HEK293 (cell line): ENCODE data around the gene TRIM24.
A peak's percentile ranks its signal among the peaks of the same experiment; 100 is the strongest.

ENCODE experiments used
- CTCF ChIA-PET: fragments of 350-600 bp; formaldehyde crosslinking; extraction: SDS; loops from one replicate; lab custom pipeline; 2021; ENCODE audit warnings: antibody characterized with exemption; lab: Yijun Ruan, JAX
- POLR2A ChIA-PET: fragments of 300-600 bp; formaldehyde crosslinking; extraction: SDS; loops from one replicate; lab custom pipeline; 2020; ENCODE audit warnings: antibody characterized with exemption, inconsistent platforms; lab: Yijun Ruan, JAX
- H3K27ac ChIP-seq: fragments of 200-500 bp; sonication (Bioruptor generic); 2 replicates; pipeline ENCODE4 v1.5.1; 2014; ENCODE audit warnings: low read depth, low read length, control low read depth, inconsistent platforms; ENCODE audit errors: extremely low read depth
- H3K36me3 ChIP-seq, 2 experiments: fragments of 200-500 bp in 1 of 2; sonication (Bioruptor generic) in 1 of 2; 1 replicate in 1 of 2; 2 replicates in 1 of 2; pipeline ENCODE4 v1.5.1; 2014 to 2017; ENCODE audit warnings: inconsistent platforms in 2 of 2, low read length in 2 of 2; ENCODE audit not compliant: control insufficient read depth in 2 of 2, insufficient read depth in 1 of 2
- H3K4me1 ChIP-seq: fragments of 200-500 bp; sonication (Bioruptor generic); 2 replicates; pipeline ENCODE4 v1.5.1; 2014; ENCODE audit warnings: mild to moderate bottlenecking, low read length, inconsistent platforms; ENCODE audit not compliant: control insufficient read depth, insufficient read depth
- H3K4me3 ChIP-seq: 2 replicates; pipeline ENCODE4 v1.5.1; 2011; ENCODE audit warnings: low read depth, mild to moderate bottlenecking, control low read depth, low read length, moderate library complexity
- H3K9me3 ChIP-seq: fragments of 200-500 bp; sonication (Bioruptor generic); 2 replicates; pipeline ENCODE4 v1.5.1; 2014; ENCODE audit warnings: low read depth, low read length, inconsistent platforms; ENCODE audit not compliant: control insufficient read depth, insufficient read depth
- BCL11B ChIP-seq: fragments of 450-650 bp; formaldehyde crosslinking; IDR thresholded peaks from 2 replicates; pipeline ENCODE4 v1.5.1; 2016; ENCODE audit warnings: low read depth, missing biosample characterization, missing genetic modification characterization
- GLI2 ChIP-seq: fragments of 450-650 bp; formaldehyde crosslinking; IDR thresholded peaks from 2 replicates; pipeline ENCODE4; 2017; ENCODE audit warnings: missing biosample characterization, missing genetic modification characterization, low read depth, borderline replicate concordance
- GLIS2 ChIP-seq: fragments of 450-650 bp; formaldehyde crosslinking; IDR thresholded peaks from 2 replicates; pipeline ENCODE4 v1.5.1; 2016; ENCODE audit warnings: missing biosample characterization, missing genetic modification characterization
- HOXC10 ChIP-seq: sonication (generic); formaldehyde crosslinking; IDR thresholded peaks from 2 replicates; pipeline ENCODE4 v1.8.1; 2023; ENCODE audit warnings: mild to moderate bottlenecking, missing genetic modification reagents
- PRDM1 ChIP-seq: fragments of 450-650 bp; formaldehyde crosslinking; IDR thresholded peaks from 2 replicates; pipeline ENCODE4; 2016; ENCODE audit warnings: missing biosample characterization, missing genetic modification characterization
- REPIN1 ChIP-seq: fragments of 450-650 bp; formaldehyde crosslinking; IDR thresholded peaks from 2 replicates; pipeline ENCODE4 v1.5.1; 2017; ENCODE audit warnings: missing biosample characterization, missing genetic modification characterization, low read depth
- ZBTB20 ChIP-seq: fragments of 450-650 bp; formaldehyde crosslinking; IDR thresholded peaks from 2 replicates; pipeline ENCODE4 v1.5.1; 2016; ENCODE audit warnings: missing biosample characterization, missing genetic modification characterization
- ZFP41 ChIP-seq: fragments of 450-650 bp; formaldehyde crosslinking; IDR thresholded peaks from 2 replicates; pipeline ENCODE4 v1.5.1; 2016; ENCODE audit warnings: missing biosample characterization, missing genetic modification characterization, borderline replicate concordance
- ZNF121 ChIP-seq: fragments of 450-650 bp; formaldehyde crosslinking; IDR thresholded peaks from 2 replicates; pipeline ENCODE4 v1.5.1; 2016; ENCODE audit warnings: missing biosample characterization, missing genetic modification characterization
- ZNF133 ChIP-seq: fragments of 450-650 bp; formaldehyde crosslinking; IDR thresholded peaks from 2 replicates; pipeline ENCODE4 v1.5.1; 2016; ENCODE audit warnings: missing biosample characterization, missing genetic modification characterization
- ZNF157 ChIP-seq: fragments of 450-650 bp; formaldehyde crosslinking; IDR thresholded peaks from 2 replicates; pipeline ENCODE4 v1.5.1; 2016; ENCODE audit warnings: missing biosample characterization, missing genetic modification characterization
- ZNF16 ChIP-seq: fragments of 450-650 bp; formaldehyde crosslinking; IDR thresholded peaks from 2 replicates; pipeline ENCODE4 v1.5.1; 2016; ENCODE audit warnings: low read depth, missing biosample characterization, missing genetic modification characterization
- ZNF184 ChIP-seq: fragments of 450-650 bp; IDR thresholded peaks from 2 replicates; pipeline ENCODE4 v1.5.1; 2018; ENCODE audit warnings: missing biosample characterization, mild to moderate bottlenecking, missing genetic modification characterization
- ZNF2 ChIP-seq: fragments of 450-650 bp; formaldehyde crosslinking; IDR thresholded peaks from 2 replicates; pipeline ENCODE4 v1.5.1; 2016; ENCODE audit warnings: missing biosample characterization, missing genetic modification characterization
- ZNF324 ChIP-seq: fragments of 450-650 bp; formaldehyde crosslinking; IDR thresholded peaks from 2 replicates; pipeline ENCODE4 v1.5.1; 2016; ENCODE audit warnings: missing biosample characterization, missing genetic modification characterization
- ZNF416 ChIP-seq: fragments of 450-650 bp; formaldehyde crosslinking; IDR thresholded peaks from 2 replicates; pipeline ENCODE4 v1.5.1; 2016; ENCODE audit warnings: missing biosample characterization, missing genetic modification characterization
- ZNF529 ChIP-seq: fragments of 450-650 bp; formaldehyde crosslinking; IDR thresholded peaks from 2 replicates; pipeline ENCODE4 v1.5.1; 2017; ENCODE audit warnings: missing genetic modification characterization, missing biosample characterization; ENCODE audit not compliant: insufficient replicate concordance
- ZNF560 ChIP-seq: fragments of 450-650 bp; formaldehyde crosslinking; IDR thresholded peaks from 2 replicates; pipeline ENCODE4 v1.5.1; 2017; ENCODE audit warnings: missing biosample characterization, missing genetic modification characterization, borderline replicate concordance
- ZNF610 ChIP-seq: fragments of 450-650 bp; formaldehyde crosslinking; IDR thresholded peaks from 2 replicates; pipeline ENCODE4 v1.5.1; 2016; ENCODE audit warnings: missing biosample characterization, missing genetic modification characterization, borderline replicate concordance
- ZNF837 ChIP-seq: fragments of 450-650 bp; formaldehyde crosslinking; IDR thresholded peaks from 2 replicates; pipeline ENCODE4 v1.5.1; 2016; ENCODE audit warnings: missing biosample characterization, missing genetic modification characterization
- ZNF843 ChIP-seq: fragments of 450-650 bp; formaldehyde crosslinking; IDR thresholded peaks from 2 replicates; pipeline ENCODE4 v1.5.1; 2016; ENCODE audit warnings: missing biosample characterization, missing genetic modification characterization
- TF ChIP-seq, protein P1 (sequence below): fragments of 450-650 bp; formaldehyde crosslinking; IDR thresholded peaks from 2 replicates; pipeline ENCODE4 v1.5.1; 2017; ENCODE audit warnings: missing biosample characterization, missing genetic modification characterization
- TF ChIP-seq, protein P2 (sequence below): fragments of 450-650 bp; formaldehyde crosslinking; IDR thresholded peaks from 2 replicates; pipeline ENCODE4 v1.5.1; 2016; ENCODE audit warnings: missing biosample characterization, missing genetic modification characterization
- TF ChIP-seq, protein P3 (sequence below): fragments of 450-650 bp; formaldehyde crosslinking; IDR thresholded peaks from 2 replicates; pipeline ENCODE4 v1.5.1; 2017; ENCODE audit warnings: missing biosample characterization, missing genetic modification characterization
- TF ChIP-seq, protein P4 (sequence below): fragments of 450-650 bp; formaldehyde crosslinking; conservative IDR thresholded peaks from 2 replicates; pipeline ENCODE4 v1.5.1; 2016; ENCODE audit warnings: low read depth, missing biosample characterization, missing genetic modification characterization

Gene TRIM24

DNA sequence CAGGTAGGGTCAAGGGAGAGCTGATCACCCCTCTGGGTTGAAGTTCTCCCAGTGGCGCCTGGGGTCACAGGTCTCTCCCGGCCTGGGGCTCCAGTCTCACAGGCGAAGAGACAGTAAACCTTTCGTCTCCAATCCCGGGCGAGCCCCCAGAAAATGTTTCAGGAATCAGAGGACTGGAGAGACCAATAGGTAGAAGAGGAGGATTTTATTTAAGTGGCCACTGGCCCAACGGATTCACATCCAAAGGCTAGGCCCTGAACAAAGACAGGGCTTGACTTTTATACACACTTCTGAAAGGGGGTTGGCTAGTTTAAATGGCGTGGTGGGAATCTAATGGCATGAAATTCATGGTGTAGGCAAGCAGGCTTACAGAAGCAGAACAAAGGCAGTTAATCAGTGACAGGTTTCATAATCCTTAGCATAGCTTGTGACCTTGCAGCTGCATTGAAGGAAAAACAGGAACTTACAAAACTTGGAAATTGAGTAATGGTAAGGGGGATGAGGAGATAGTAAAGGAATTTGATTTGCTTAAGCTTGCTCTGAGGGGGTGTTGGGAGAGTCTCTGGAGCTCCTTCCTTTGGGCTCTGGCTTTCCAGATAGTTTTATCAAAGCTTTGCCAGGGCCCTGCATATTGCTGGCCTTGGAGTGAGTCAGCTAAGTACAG, 105.5 kb downstream of the TRIM24 start (continued):
- TF ChIP-seq BCL11B (tag by site-specific recombination) (no peak), HOXC10 (CRISPR knock-in tag) (no peak), ZNF416 (no peak), ZNF157 (tag by site-specific recombination) (no peak), ZNF837 (tag by site-specific recombination) (no peak), ZNF529 (tag by site-specific recombination) (peak; percentile 38), PRDM1 (tag by site-specific recombination) (no peak), ZNF560 (tag by site-specific recombination) (no peak), ZFP41 (tag by site-specific recombination) (no peak)

DNA sequence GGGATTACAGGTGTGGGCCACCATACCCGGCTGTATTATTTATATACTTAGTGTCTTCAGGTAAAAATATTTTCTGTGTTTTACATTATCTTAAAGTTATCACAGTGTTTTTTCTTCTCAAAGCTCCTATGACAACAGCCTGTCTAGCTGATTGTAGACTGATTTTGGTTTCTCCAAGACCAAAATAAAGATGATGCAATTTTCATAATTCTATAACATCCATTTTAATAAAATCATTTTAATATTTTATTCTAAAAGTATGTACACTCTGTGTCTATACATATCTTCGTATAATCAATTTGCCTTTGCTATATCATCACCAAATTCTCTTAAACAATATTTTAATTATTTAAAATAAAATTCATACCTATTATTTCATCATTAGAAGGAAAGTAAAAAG, 108.6 kb downstream of the TRIM24 start:
- Histone ChIP-seq H3K27ac (no peak overlapping the region), H3K9me3 (no peaks in the 10 kb centered on the region), H3K4me1 (no peaks in the 10 kb centered on the region)
- CTCF ChIA-PET: no interaction called here
- TF ChIP-seq, protein P1, sequence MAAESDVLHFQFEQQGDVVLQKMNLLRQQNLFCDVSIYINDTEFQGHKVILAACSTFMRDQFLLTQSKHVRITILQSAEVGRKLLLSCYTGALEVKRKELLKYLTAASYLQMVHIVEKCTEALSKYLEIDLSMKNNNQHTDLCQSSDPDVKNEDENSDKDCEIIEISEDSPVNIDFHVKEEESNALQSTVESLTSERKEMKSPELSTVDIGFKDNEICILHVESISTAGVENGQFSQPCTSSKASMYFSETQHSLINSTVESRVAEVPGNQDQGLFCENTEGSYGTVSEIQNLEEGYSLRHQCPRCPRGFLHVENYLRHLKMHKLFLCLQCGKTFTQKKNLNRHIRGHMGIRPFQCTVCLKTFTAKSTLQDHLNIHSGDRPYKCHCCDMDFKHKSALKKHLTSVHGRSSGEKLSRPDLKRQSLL (tag by site-specific recombination): no peak
- TF ChIP-seq REPIN1 (tag by site-specific recombination): no peak
- TF ChIP-seq ZNF324 (tag by site-specific recombination): no peak
- no peak for TF ChIP-seq ZNF133 (tag by site-specific recombination)
- no peak for TF ChIP-seq ZNF121 (tag by site-specific recombination)
- TF ChIP-seq, protein P2, sequence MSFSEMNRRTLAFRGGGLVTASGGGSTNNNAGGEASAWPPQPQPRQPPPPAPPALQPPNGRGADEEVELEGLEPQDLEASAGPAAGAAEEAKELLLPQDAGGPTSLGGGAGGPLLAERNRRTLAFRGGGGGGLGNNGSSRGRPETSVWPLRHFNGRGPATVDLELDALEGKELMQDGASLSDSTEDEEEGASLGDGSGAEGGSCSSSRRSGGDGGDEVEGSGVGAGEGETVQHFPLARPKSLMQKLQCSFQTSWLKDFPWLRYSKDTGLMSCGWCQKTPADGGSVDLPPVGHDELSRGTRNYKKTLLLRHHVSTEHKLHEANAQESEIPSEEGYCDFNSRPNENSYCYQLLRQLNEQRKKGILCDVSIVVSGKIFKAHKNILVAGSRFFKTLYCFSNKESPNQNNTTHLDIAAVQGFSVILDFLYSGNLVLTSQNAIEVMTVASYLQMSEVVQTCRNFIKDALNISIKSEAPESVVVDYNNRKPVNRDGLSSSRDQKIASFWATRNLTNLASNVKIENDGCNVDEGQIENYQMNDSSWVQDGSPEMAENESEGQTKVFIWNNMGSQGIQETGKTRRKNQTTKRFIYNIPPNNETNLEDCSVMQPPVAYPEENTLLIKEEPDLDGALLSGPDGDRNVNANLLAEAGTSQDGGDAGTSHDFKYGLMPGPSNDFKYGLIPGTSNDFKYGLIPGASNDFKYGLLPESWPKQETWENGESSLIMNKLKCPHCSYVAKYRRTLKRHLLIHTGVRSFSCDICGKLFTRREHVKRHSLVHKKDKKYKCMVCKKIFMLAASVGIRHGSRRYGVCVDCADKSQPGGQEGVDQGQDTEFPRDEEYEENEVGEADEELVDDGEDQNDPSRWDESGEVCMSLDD (tag by site-specific recombination): no peak
- TF ChIP-seq ZBTB20: no peak
- TF ChIP-seq ZNF610 (tag by site-specific recombination): no peak
- TF ChIP-seq GLI2: no peak
- TF ChIP-seq, protein P3, sequence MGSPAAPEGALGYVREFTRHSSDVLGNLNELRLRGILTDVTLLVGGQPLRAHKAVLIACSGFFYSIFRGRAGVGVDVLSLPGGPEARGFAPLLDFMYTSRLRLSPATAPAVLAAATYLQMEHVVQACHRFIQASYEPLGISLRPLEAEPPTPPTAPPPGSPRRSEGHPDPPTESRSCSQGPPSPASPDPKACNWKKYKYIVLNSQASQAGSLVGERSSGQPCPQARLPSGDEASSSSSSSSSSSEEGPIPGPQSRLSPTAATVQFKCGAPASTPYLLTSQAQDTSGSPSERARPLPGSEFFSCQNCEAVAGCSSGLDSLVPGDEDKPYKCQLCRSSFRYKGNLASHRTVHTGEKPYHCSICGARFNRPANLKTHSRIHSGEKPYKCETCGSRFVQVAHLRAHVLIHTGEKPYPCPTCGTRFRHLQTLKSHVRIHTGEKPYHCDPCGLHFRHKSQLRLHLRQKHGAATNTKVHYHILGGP (tag by site-specific recombination): no peak
- TF ChIP-seq, all 188 proteins: peak for 0
- Histone ChIP-seq H3K4me3 (no peak overlapping the region), H3K36me3 (peaks cover 7 to 87% of the 10 kb centered on the region in 2 experiments)
- POLR2A ChIA-PET: no interaction called here

DNA sequence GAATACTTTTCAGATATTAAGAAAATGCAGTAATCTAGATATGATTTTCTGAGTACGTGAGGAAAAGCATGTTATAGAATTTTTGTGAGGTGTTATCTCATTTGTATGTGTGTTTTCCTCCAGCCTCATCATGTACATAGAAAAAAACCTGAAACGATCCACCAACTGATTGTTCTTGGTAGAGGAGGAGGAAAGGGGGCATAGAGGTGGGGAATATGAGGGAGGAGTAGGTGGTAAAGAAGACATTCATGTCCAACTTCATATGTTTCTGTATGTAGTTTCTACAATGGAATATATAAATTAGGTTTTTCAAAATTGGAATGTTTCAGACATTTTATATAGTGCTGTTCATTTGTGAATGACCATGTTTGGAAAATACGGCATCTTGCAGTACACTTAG, 109.4 kb downstream of the TRIM24 start:
- Histone ChIP-seq H3K36me3 (peaks cover 10 to 86% of the 10 kb centered on the region in 2 experiments), H3K27ac (no peak overlapping the region), H3K4me1 (no peaks in the 10 kb centered on the region), H3K4me3 (no peak overlapping the region), H3K9me3 (no peaks in the 10 kb centered on the region)
- CTCF ChIA-PET: interaction anchor here (0.6 kb wide), 1 partner anchor 712 kb away, joined by 3 read pairs; no protein-coding TSS in a partner anchor
- POLR2A ChIA-PET: no interaction called here
- TF ChIP-seq ZNF843 (tag by site-specific recombination): no peak
- TF ChIP-seq GLIS2 (tag by site-specific recombination): no peak
- no peak for TF ChIP-seq ZNF2 (tag by site-specific recombination)
- TF ChIP-seq ZNF184 (tag by site-specific recombination): no peak
- TF ChIP-seq, protein P4, sequence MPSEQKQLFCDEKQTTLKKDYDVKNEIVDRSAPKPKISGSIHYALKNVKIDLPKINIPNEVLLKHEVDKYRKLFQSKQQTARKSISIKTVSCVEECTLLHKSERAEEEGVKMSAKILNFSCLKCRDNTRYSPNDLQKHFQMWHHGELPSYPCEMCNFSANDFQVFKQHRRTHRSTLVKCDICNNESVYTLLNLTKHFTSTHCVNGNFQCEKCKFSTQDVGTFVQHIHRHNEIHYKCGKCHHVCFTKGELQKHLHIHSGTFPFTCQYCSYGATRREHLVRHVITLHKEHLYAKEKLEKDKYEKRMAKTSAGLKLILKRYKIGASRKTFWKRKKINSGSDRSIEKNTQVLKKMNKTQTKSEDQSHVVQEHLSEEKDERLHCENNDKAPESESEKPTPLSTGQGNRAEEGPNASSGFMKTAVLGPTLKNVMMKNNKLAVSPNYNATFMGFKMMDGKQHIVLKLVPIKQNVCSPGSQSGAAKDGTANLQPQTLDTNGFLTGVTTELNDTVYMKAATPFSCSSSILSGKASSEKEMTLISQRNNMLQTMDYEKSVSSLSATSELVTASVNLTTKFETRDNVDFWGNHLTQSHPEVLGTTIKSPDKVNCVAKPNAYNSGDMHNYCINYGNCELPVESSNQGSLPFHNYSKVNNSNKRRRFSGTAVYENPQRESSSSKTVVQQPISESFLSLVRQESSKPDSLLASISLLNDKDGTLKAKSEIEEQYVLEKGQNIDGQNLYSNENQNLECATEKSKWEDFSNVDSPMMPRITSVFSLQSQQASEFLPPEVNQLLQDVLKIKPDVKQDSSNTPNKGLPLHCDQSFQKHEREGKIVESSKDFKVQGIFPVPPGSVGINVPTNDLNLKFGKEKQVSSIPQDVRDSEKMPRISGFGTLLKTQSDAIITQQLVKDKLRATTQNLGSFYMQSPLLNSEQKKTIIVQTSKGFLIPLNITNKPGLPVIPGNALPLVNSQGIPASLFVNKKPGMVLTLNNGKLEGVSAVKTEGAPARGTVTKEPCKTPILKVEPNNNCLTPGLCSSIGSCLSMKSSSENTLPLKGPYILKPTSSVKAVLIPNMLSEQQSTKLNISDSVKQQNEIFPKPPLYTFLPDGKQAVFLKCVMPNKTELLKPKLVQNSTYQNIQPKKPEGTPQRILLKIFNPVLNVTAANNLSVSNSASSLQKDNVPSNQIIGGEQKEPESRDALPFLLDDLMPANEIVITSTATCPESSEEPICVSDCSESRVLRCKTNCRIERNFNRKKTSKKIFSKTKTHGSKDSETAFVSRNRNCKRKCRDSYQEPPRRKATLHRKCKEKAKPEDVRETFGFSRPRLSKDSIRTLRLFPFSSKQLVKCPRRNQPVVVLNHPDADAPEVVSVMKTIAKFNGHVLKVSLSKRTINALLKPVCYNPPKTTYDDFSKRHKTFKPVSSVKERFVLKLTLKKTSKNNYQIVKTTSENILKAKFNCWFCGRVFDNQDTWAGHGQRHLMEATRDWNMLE (tag by site-specific recombination): no peak
- TF ChIP-seq ZNF16: no peak
